NCI-H1694 (cell line): ENCODE results near the gene BSPRY.

ENCODE experiments used
- DNase-seq: peaks from one replicate; lab custom pipeline; 2025; lab: John Stamatoyannopoulos, UW

Gene BSPRY

GRCh38 chr9:113349445-113350094 lies at the start of gene BSPRY:
BSPRY (plus strand) TSS chr9:113349541; CDS start chr9:113349580, 39 bp downstream.
- DNase-seq, result no peak

- no peak for DNase-seq
These were observed 49.5 kb upstream of the BSPRY start for GRCh38 chr9:113299800-113300292.

- DNase-seq, result no peak
These were observed 47.8 kb upstream of the BSPRY start for GRCh38 chr9:113301548-113301947.

- DNase-seq, result no peak
These were observed 46.4 kb upstream of the BSPRY start, which contains the start of gene RNF183 for GRCh38 chr9:113302792-113303418. RNF183 (minus strand) TSS chr9:113303376; CDS start chr9:113298184, 5,192 bp downstream.

GRCh38 chr9:113306566-113306965 lies 42.8 kb upstream of the BSPRY start:
- DNase-seq, result no peak

GRCh38 chr9:113307396-113307975 lies 41.9 kb upstream of the BSPRY start:
- DNase-seq, result no peak

GRCh38 chr9:113309204-113309813 lies 40.0 kb upstream of the BSPRY start:
- peak; percentile 14 for DNase-seq

GRCh38 chr9:113310538-113310937 lies 38.8 kb upstream of the BSPRY start:
- DNase-seq, result no peak

GRCh38 chr9:113311961-113312360 lies 37.4 kb upstream of the BSPRY start:
- DNase-seq, result no peak

- no peak for DNase-seq
These were observed 36.1 kb upstream of the BSPRY start for GRCh38 chr9:113313261-113313660.

GRCh38 chr9:113315231-113315630 lies 34.1 kb upstream of the BSPRY start:
- no peak for DNase-seq

- DNase-seq, result no peak
These were observed 33.3 kb upstream of the BSPRY start for GRCh38 chr9:113316030-113316429.

- no peak for DNase-seq
These were observed 31.6 kb upstream of the BSPRY start for GRCh38 chr9:113317777-113318176.

- no peak for DNase-seq
These were observed 30.3 kb upstream of the BSPRY start for GRCh38 chr9:113319054-113319453.

- DNase-seq, result no peak
These were observed 29.3 kb upstream of the BSPRY start for GRCh38 chr9:113320051-113320450.

- DNase-seq, result no peak
These were observed 26.7 kb upstream of the BSPRY start for GRCh38 chr9:113322671-113323070.

GRCh38 chr9:113326230-113326629 lies 23.1 kb upstream of the BSPRY start:
- no peak for DNase-seq

GRCh38 chr9:113328045-113328782 lies 21.1 kb upstream of the BSPRY start:
- DNase-seq, result no peak

GRCh38 chr9:113331780-113332179 lies 17.6 kb upstream of the BSPRY start:
- no peak for DNase-seq

- DNase-seq, result no peak
These were observed 11.6 kb upstream of the BSPRY start for GRCh38 chr9:113337714-113338113.

GRCh38 chr9:113340011-113340699 lies 9.2 kb upstream of the BSPRY start, which contains the start of gene WDR31:
WDR31 (minus strand) TSS chr9:113340275; CDS start chr9:113332022, 8,253 bp downstream.
- peak; percentile 69 for DNase-seq
